Hematopoietic multipotent progenitor cell treated with erythropoietin and hydrocortisone succinate and interleukin-3 and kit ligand, for 6 days (in vitro differentiated cells): ENCODE measurements around the gene SELPLG.
"Not testable (repeated sequence)": the region's sequence is repeated elsewhere in the genome, so short reads cannot be mapped to it uniquely, and the experiment has no call there.

ENCODE experiments used
- DNase-seq: peaks from one replicate; pipeline ENCODE4 v3.0.0-alpha.2; 2015

The SELPLG gene

GRCh38 chr12:108586306-108586705 lies 47.4 kb downstream of the SELPLG start:
- DNase-seq, result no peak

GRCh38 chr12:108585864-108586263 lies 47.8 kb downstream of the SELPLG start:
- DNase-seq, result no peak

GRCh38 chr12:108584456-108585065 lies 49.1 kb downstream of the SELPLG start:
- no peak for DNase-seq

- DNase-seq, result no peak
These were observed 49.7 kb downstream of the SELPLG start for GRCh38 chr12:108583991-108584390.

- DNase-seq, result no peak
These were observed 50.5 kb downstream of the SELPLG start for GRCh38 chr12:108582978-108583770.

- DNase-seq, result no peak
These were observed 51.2 kb downstream of the SELPLG start for GRCh38 chr12:108582509-108582908.

GRCh38 chr12:108581311-108582227 lies 52.1 kb downstream of the SELPLG start:
- no peak for DNase-seq

- no peak for DNase-seq
These were observed 53.2 kb downstream of the SELPLG start for GRCh38 chr12:108580531-108580930.

- no peak for DNase-seq
These were observed 54.9 kb downstream of the SELPLG start for GRCh38 chr12:108578813-108579212.

GRCh38 chr12:108578264-108578663 lies 55.4 kb downstream of the SELPLG start:
- no peak for DNase-seq

- DNase-seq, result no peak
These were observed 56.2 kb downstream of the SELPLG start for GRCh38 chr12:108577458-108577857.

GRCh38 chr12:108576660-108577234 lies 56.9 kb downstream of the SELPLG start:
- no peak for DNase-seq

GRCh38 chr12:108575199-108575912 lies 58.3 kb downstream of the SELPLG start:
- no peak for DNase-seq

GRCh38 chr12:108574276-108574675 lies 59.4 kb downstream of the SELPLG start:
- not testable (repeated sequence) for DNase-seq

- DNase-seq, result no peak
These were observed 60.4 kb downstream of the SELPLG start for GRCh38 chr12:108573317-108573716.

GRCh38 chr12:108572166-108572790 lies 61.4 kb downstream of the SELPLG start:
- no peak for DNase-seq
